GM23338 (cell line): ENCODE measurements around the gene LPXN.

Source experiments
- CREB1 ChIP-seq: fragments of 250-450 bp; sonication (Bioruptor Pico); IDR thresholded peaks from 2 replicates; pipeline ENCODE4 v1.5.0; 2020; ENCODE audit warnings: low read depth, mild to moderate bottlenecking, moderate library complexity
- EZH2 ChIP-seq: fragments of 200-600 bp; sonication (generic); IDR thresholded peaks from one replicate; pipeline ENCODE4 v1.8.0; 2017; ENCODE audit warnings: antibody characterized with exemption, mild to moderate bottlenecking, low read depth; ENCODE audit not compliant: unreplicated experiment
- EZH2phosphoT487 ChIP-seq: fragments of 200-600 bp; sonication (generic); IDR thresholded peaks from one replicate; pipeline ENCODE4 v1.8.1; 2018; ENCODE audit warnings: antibody characterized with exemption; ENCODE audit not compliant: unreplicated experiment
- JUNB ChIP-seq: IDR thresholded peaks from one replicate; pipeline ENCODE4 v1.6.1; 2016; ENCODE audit warnings: antibody characterized with exemption; ENCODE audit not compliant: unreplicated experiment
- NANOG ChIP-seq: IDR thresholded peaks from 2 replicates; pipeline ENCODE4 v1.6.1; 2016; ENCODE audit warnings: antibody characterized with exemption, borderline replicate concordance
- POLR2AphosphoS5 ChIP-seq: IDR thresholded peaks from 2 replicates; pipeline ENCODE4 v1.6.1; 2016; ENCODE audit warnings: antibody characterized with exemption, low read depth
- STAT1 ChIP-seq: IDR thresholded peaks from one replicate; pipeline ENCODE4 v1.6.1; 2016; ENCODE audit warnings: antibody characterized with exemption; ENCODE audit not compliant: unreplicated experiment
- TF ChIP-seq, protein P1 (sequence below), 2 experiments: fragments of 200-600 bp in 1 of 2; sonication (generic) in 1 of 2; conservative IDR thresholded peaks; 2 replicates each; pipeline versions ENCODE4 v1.5.1 to v1.6.1; 2016 to 2017; ENCODE audit warnings: antibody characterized with exemption in 2 of 2, low read depth in 2 of 2, mild to moderate bottlenecking in 2 of 2, moderate library complexity in 1 of 2
- TF ChIP-seq, protein P2 (sequence below): IDR thresholded peaks from one replicate; pipeline ENCODE4 v1.6.1; 2018; ENCODE audit warnings: antibody characterized with exemption; ENCODE audit not compliant: unreplicated experiment
- TF ChIP-seq, protein P3 (sequence below): fragments of 250-450 bp; sonication (Bioruptor Pico); IDR thresholded peaks from 2 replicates; pipeline ENCODE4 v1.5.0; 2020; ENCODE audit warnings: mild to moderate bottlenecking, moderate library complexity

DNA sequence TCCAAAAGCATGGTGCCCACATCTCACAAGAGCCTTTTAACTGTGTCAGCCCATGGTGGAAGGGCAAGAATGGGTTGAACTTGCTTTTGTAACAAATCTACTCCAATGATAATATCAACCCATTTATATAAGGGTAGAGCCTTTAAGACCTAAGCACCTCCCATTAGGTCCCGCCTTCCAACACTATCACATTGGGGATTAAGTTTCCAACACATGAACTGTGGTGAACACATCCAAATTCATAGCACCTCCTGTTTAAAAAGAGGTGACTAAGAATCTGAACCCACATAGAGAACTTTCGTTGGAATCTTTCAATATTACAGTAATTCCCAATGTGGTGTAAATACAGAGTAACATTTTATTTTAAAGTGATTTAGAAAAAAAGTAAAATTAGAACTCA is 37.6 kb upstream of the LPXN start:
- TF ChIP-seq, protein P1, sequence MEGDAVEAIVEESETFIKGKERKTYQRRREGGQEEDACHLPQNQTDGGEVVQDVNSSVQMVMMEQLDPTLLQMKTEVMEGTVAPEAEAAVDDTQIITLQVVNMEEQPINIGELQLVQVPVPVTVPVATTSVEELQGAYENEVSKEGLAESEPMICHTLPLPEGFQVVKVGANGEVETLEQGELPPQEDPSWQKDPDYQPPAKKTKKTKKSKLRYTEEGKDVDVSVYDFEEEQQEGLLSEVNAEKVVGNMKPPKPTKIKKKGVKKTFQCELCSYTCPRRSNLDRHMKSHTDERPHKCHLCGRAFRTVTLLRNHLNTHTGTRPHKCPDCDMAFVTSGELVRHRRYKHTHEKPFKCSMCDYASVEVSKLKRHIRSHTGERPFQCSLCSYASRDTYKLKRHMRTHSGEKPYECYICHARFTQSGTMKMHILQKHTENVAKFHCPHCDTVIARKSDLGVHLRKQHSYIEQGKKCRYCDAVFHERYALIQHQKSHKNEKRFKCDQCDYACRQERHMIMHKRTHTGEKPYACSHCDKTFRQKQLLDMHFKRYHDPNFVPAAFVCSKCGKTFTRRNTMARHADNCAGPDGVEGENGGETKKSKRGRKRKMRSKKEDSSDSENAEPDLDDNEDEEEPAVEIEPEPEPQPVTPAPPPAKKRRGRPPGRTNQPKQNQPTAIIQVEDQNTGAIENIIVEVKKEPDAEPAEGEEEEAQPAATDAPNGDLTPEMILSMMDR (conservative IDR thresholded peaks at IDR 0.05; ENCODE audit: low read depth in 2 of 2): no peak
- TF ChIP-seq EZH2 (no peak), EZH2phosphoT487 (no peak), JUNB (no peak), CREB1 (CRISPR knock-in tag) (no peak), POLR2AphosphoS5 (no peak), STAT1 (no peak), NANOG (no peak)
- TF ChIP-seq, protein P2, sequence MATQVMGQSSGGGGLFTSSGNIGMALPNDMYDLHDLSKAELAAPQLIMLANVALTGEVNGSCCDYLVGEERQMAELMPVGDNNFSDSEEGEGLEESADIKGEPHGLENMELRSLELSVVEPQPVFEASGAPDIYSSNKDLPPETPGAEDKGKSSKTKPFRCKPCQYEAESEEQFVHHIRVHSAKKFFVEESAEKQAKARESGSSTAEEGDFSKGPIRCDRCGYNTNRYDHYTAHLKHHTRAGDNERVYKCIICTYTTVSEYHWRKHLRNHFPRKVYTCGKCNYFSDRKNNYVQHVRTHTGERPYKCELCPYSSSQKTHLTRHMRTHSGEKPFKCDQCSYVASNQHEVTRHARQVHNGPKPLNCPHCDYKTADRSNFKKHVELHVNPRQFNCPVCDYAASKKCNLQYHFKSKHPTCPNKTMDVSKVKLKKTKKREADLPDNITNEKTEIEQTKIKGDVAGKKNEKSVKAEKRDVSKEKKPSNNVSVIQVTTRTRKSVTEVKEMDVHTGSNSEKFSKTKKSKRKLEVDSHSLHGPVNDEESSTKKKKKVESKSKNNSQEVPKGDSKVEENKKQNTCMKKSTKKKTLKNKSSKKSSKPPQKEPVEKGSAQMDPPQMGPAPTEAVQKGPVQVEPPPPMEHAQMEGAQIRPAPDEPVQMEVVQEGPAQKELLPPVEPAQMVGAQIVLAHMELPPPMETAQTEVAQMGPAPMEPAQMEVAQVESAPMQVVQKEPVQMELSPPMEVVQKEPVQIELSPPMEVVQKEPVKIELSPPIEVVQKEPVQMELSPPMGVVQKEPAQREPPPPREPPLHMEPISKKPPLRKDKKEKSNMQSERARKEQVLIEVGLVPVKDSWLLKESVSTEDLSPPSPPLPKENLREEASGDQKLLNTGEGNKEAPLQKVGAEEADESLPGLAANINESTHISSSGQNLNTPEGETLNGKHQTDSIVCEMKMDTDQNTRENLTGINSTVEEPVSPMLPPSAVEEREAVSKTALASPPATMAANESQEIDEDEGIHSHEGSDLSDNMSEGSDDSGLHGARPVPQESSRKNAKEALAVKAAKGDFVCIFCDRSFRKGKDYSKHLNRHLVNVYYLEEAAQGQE: no peak
- TF ChIP-seq, protein P3, sequence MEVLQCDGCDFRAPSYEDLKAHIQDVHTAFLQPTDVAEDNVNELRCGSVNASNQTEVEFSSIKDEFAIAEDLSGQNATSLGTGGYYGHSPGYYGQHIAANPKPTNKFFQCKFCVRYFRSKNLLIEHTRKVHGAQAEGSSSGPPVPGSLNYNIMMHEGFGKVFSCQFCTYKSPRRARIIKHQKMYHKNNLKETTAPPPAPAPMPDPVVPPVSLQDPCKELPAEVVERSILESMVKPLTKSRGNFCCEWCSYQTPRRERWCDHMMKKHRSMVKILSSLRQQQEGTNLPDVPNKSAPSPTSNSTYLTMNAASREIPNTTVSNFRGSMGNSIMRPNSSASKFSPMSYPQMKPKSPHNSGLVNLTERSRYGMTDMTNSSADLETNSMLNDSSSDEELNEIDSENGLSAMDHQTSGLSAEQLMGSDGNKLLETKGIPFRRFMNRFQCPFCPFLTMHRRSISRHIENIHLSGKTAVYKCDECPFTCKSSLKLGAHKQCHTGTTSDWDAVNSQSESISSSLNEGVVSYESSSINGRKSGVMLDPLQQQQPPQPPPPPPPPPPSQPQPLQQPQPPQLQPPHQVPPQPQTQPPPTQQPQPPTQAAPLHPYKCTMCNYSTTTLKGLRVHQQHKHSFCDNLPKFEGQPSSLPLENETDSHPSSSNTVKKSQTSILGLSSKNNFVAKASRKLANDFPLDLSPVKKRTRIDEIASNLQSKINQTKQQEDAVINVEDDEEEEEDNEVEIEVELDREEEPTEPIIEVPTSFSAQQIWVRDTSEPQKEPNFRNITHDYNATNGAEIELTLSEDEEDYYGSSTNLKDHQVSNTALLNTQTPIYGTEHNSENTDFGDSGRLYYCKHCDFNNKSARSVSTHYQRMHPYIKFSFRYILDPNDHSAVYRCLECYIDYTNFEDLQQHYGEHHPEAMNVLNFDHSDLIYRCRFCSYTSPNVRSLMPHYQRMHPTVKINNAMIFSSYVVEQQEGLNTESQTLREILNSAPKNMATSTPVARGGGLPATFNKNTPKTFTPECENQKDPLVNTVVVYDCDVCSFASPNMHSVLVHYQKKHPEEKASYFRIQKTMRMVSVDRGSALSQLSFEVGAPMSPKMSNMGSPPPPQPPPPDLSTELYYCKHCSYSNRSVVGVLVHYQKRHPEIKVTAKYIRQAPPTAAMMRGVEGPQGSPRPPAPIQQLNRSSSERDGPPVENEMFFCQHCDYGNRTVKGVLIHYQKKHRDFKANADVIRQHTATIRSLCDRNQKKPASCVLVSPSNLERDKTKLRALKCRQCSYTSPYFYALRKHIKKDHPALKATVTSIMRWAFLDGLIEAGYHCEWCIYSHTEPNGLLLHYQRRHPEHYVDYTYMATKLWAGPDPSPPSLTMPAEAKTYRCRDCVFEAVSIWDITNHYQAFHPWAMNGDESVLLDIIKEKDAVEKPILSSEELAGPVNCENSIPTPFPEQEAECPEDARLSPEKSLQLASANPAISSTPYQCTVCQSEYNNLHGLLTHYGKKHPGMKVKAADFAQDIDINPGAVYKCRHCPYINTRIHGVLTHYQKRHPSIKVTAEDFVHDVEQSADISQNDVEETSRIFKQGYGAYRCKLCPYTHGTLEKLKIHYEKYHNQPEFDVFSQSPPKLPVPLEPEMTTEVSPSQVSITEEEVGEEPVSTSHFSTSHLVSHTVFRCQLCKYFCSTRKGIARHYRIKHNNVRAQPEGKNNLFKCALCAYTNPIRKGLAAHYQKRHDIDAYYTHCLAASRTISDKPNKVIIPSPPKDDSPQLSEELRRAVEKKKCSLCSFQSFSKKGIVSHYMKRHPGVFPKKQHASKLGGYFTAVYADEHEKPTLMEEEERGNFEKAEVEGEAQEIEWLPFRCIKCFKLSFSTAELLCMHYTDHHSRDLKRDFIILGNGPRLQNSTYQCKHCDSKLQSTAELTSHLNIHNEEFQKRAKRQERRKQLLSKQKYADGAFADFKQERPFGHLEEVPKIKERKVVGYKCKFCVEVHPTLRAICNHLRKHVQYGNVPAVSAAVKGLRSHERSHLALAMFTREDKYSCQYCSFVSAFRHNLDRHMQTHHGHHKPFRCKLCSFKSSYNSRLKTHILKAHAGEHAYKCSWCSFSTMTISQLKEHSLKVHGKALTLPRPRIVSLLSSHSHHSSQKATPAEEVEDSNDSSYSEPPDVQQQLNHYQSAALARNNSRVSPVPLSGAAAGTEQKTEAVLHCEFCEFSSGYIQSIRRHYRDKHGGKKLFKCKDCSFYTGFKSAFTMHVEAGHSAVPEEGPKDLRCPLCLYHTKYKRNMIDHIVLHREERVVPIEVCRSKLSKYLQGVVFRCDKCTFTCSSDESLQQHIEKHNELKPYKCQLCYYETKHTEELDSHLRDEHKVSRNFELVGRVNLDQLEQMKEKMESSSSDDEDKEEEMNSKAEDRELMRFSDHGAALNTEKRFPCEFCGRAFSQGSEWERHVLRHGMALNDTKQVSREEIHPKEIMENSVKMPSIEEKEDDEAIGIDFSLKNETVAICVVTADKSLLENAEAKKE (CRISPR knock-in tag): no peak
